HCT116 (cell line): ENCODE data around the gene MYH7. TPM values are rescaled to one million over a fixed set of nuclear protein-coding genes. Genes with fewer than 3 reads are reported as not detected.

Experiments used
- ATAC-seq: fragments of 200-7000 bp; cut with Tn5 transposase; 2 replicates; pipeline ENCODE4 v1.9.1; 2020; ENCODE audit warnings: mild to moderate bottlenecking, moderate library complexity
- BruUV-seq: library from RNA; stranded (reverse); fragments of 400-500 nt; replicated peaks from 2 replicates; lab custom pipeline; 2021; lab: Mats Ljungman, UMichigan
- CTCF ChIA-PET: fragments of 300-600 bp; sonication (Branson Sonifier 250); formaldehyde crosslinking; loops from one replicate; lab custom pipeline; 2021; ENCODE audit warnings: antibody characterized with exemption; lab: Charles Lee
- POLR2A ChIA-PET: fragments of 300-600, 350-600 bp; sonication (Branson Sonifier 250); formaldehyde crosslinking; loops from one replicate; lab custom pipeline; 2021; ENCODE audit warnings: antibody characterized with exemption; lab: Charles Lee
- RAD21 ChIA-PET, 2 experiments: fragments of 300-600 bp; sonication (Branson Sonifier 250); formaldehyde crosslinking; loops; one replicate each; lab custom pipeline; 2023; ENCODE audit warnings: low total read pairs in 2 of 2; ENCODE audit not compliant: uncharacterized antibody in 2 of 2, unreplicated experiment in 2 of 2, low non-redundant PET in 1 of 2; lab: Charles Lee
- DNase-seq: peaks from one replicate; pipeline ENCODE4 v3.0.0-alpha.2; 2010; ENCODE audit warnings: low read depth, low spot score
- H2AFZ ChIP-seq: fragments of 200-600 bp; shearing (Covaris generic), sonication (generic); 2 replicates; pipeline ENCODE4 v1.6.1; 2017; ENCODE audit warnings: low read depth, mixed run types, mixed read lengths, antibody characterized with exemption, low read length; ENCODE audit not compliant: poor library complexity, severe bottlenecking
- H3K27ac ChIP-seq: 2 replicates; pipeline ENCODE4 v1.5.1; 2012; ENCODE audit warnings: low read depth, low read length
- H3K27me3 ChIP-seq: fragments of 200-600 bp; sonication (generic); 2 replicates; pipeline ENCODE4 v1.6.1; 2016; ENCODE audit warnings: mixed run types, low read length, mixed read lengths; ENCODE audit not compliant: insufficient read depth
- H3K36me3 ChIP-seq, 2 experiments: fragments of 200-500 bp in 1 of 2; fragments of 200-600 bp in 1 of 2; sonication (Bioruptor generic) in 1 of 2; sonication (generic) in 1 of 2; 2 replicates each; pipeline versions ENCODE4 v1.5.1 to v1.6.1; 2014 to 2016; ENCODE audit warnings: low read length in 2 of 2, inconsistent platforms in 1 of 2, mixed read lengths in 1 of 2, mixed run types in 1 of 2; ENCODE audit not compliant: insufficient read depth in 2 of 2, control insufficient read depth in 1 of 2
- H3K4me1 ChIP-seq, 2 experiments: fragments of 200-600 bp in 1 of 2; sonication (generic) in 1 of 2; 2 replicates each; pipeline versions ENCODE4 v1.5.1 to v1.6.1; 2012 to 2017; ENCODE audit warnings: low read length in 2 of 2, inconsistent platforms in 1 of 2, mild to moderate bottlenecking in 1 of 2, mixed read lengths in 1 of 2, mixed run types in 1 of 2, moderate library complexity in 1 of 2; ENCODE audit not compliant: insufficient read depth in 2 of 2, control insufficient read depth in 1 of 2
- H3K4me2 ChIP-seq: fragments of 200-600 bp; sonication (generic); 2 replicates; pipeline ENCODE4 v1.6.1; 2017; ENCODE audit warnings: mixed run types, low read length, mixed read lengths
- H3K4me3 ChIP-seq, 2 experiments: fragments of 200-600 bp in 1 of 2; sonication (generic) in 1 of 2; replicated peaks in 1 of 2; 2 replicates each; pipeline ENCODE4 v1.5.1; 2011 to 2016; ENCODE audit warnings: low read length in 2 of 2, control low read depth in 1 of 2, low read depth in 1 of 2, mild to moderate bottlenecking in 1 of 2, mixed read lengths in 1 of 2, mixed run types in 1 of 2
- H3K79me2 ChIP-seq: fragments of 200-600 bp; sonication (generic); 2 replicates; pipeline ENCODE4 v1.6.1; 2017; ENCODE audit warnings: mild to moderate bottlenecking, mixed run types, low read length, moderate library complexity, mixed read lengths; ENCODE audit not compliant: insufficient read depth
- H3K9ac ChIP-seq: fragments of 200-600 bp; sonication (generic); 2 replicates; pipeline ENCODE4 v1.6.1; 2016; ENCODE audit warnings: low read length, mixed read lengths
- H3K9me2 ChIP-seq: fragments of 200-600 bp; sonication (generic), shearing (Covaris generic); 2 replicates; pipeline ENCODE4 v1.6.1; 2017; ENCODE audit warnings: mixed run types, mild to moderate bottlenecking, moderate library complexity; ENCODE audit not compliant: insufficient read depth
- H3K9me3 ChIP-seq, 2 experiments: fragments of 200-500 bp in 1 of 2; fragments of 200-600 bp in 1 of 2; sonication (Bioruptor generic) in 1 of 2; sonication (generic) in 1 of 2; 2 replicates each; pipeline ENCODE4 v1.6.1; 2014 to 2017; ENCODE audit warnings: low read length in 2 of 2, mixed read lengths in 2 of 2, inconsistent platforms in 1 of 2, low read depth in 1 of 2, mild to moderate bottlenecking in 1 of 2, mixed run types in 1 of 2, moderate library complexity in 1 of 2; ENCODE audit not compliant: control insufficient read depth in 1 of 2, insufficient read depth in 1 of 2
- H4K20me1 ChIP-seq: fragments of 200-600 bp; sonication (generic), shearing (Covaris generic); 2 replicates; pipeline ENCODE4 v1.6.1; 2017; ENCODE audit warnings: mixed run types, mild to moderate bottlenecking, moderate library complexity; ENCODE audit not compliant: insufficient read depth
- RAD21 ChIP-seq: IDR thresholded peaks from 2 replicates; pipeline ENCODE4 v1.6.1; 2012; ENCODE audit warnings: low read depth, mild to moderate bottlenecking
- SP1 ChIP-seq: IDR thresholded peaks from 2 replicates; pipeline ENCODE4 v1.6.1; 2012; ENCODE audit warnings: low read depth
- SRF ChIP-seq: IDR thresholded peaks from 2 replicates; pipeline ENCODE4 v1.6.1; 2012; ENCODE audit warnings: low read depth
- ZNF274 ChIP-seq: fragments of 200-500 bp; sonication (Bioruptor generic); IDR thresholded peaks from 2 replicates; pipeline ENCODE4 v1.6.1; 2014; ENCODE audit warnings: mild to moderate bottlenecking, low read depth, low read length, inconsistent platforms
- intact Hi-C: fragments of 100-400 bp; cut with micrococcal nuclease; formaldehyde crosslinking; loops from 2 replicates; pipeline ENCODE4 v1.10.0; 2022
- total RNA-seq: library from RNA; stranded (reverse); gene quantifications from one replicate; pipeline ENCODE4 v1.2.1, GENCODE V29; 2021; ENCODE audit not compliant: unreplicated experiment
- TF ChIP-seq, protein P1 (sequence below): IDR thresholded peaks from 2 replicates; pipeline ENCODE4 v1.6.1; 2012

MYH7 gene
- total RNA-seq, 1 experiment from 2014 or later = not detected

DNA sequence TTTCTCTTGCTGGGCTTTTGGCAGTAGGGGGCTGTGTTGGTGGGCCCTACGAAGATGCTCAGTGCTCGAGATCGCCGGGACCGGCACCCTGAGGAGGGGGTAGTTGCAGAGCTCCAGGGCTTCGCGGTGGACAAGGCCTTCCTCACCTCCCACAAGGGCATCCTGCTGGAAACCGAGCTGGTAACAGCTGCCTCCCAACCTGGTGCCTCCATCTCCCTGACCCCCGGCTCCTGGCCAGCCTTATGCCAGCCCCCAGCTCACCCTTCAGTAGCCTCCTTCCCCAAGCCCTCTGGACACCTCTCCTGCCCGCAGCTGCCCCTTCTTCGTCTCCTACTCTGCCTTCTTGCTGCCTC lies 58.3 kb downstream of the MYH7 start:
- no peaks in the 10 kb centered on the region for H4K20me1 ChIP-seq
- no peak overlapping the region for H3K4me3 ChIP-seq
- intact Hi-C loops = no loop called here
- H2AFZ ChIP-seq = no peak overlapping the region
- no peak overlapping the region for H3K4me2 ChIP-seq
- CTCF ChIA-PET = no interaction called here
- POLR2A ChIA-PET = no interaction called here
- H3K27me3 ChIP-seq = 0 out of 2 replicates have a peak, but pooled peaks cover 6% of the 10 kb centered on the region
- TF ChIP-seq SRF (no peak), SP1 (no peak), ZNF274 (no peak)
- TF ChIP-seq, protein P1, sequence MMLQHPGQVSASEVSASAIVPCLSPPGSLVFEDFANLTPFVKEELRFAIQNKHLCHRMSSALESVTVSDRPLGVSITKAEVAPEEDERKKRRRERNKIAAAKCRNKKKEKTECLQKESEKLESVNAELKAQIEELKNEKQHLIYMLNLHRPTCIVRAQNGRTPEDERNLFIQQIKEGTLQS = no peak
- TF ChIP-seq, all 23 proteins: peak for 0
- DNase-seq = no peak
- H3K9me2 ChIP-seq = no peaks in the 10 kb centered on the region
- BruUV-seq = no TSS peak
- H3K9ac ChIP-seq = no peak overlapping the region
- no peak for ATAC-seq
- RAD21 ChIA-PET = no interaction called here
- no peaks in the 10 kb centered on the region for H3K36me3 ChIP-seq
- H3K4me1 ChIP-seq = no peaks in the 10 kb centered on the region
- H3K79me2 ChIP-seq = no peaks in the 10 kb centered on the region
- H3K27ac ChIP-seq = no peak overlapping the region
- no peaks in the 10 kb centered on the region for H3K9me3 ChIP-seq

DNA sequence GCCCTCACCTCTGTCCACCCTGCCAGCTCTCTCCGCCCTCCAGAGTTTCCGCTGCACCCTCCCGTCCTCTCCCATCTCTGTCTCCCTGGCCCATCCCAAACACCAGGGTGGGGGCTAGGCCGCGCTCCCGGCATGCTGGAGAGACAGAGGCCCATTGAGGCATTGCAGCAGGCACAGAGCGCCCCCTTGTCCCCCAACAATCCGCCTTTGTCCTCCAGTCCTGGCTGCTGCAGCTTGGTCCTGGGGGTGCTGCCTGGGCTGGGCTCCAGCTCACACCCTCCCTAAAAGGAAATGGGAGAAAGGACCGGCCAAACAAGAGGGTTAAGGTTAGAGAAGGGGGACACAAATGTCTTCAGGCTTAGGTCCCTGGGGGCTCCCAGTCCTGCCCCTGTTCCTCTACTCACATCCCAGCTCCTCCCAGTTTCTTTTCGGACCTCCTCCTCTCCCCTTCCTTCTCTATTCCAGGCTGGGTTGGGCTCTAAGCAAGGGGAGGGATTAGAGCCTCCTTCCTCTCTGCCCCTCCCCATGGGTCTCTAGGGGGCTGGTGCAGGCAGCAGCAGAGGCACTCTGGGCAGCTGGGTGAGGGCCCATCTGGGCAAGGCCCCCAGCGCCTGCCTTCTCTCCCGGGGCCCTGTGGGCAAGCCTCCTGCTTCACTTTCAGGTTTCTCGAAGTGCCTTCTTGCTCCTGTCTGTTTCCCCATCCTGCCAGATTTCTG lies 58.8 kb downstream of the MYH7 start, which contains the start of gene CMTM5:
TSS of gene CMTM5 (plus strand) at position 565 of the 716 bp plus-strand sequence. CDS start 206 bp downstream, outside the sequence.
- ATAC-seq (no peak), DNase-seq (no peak)
- no TSS peak for BruUV-seq
- Histone ChIP-seq H4K20me1 (no peaks in the 10 kb centered on the region), H3K9me3 (no peaks in the 10 kb centered on the region), H3K9ac (no peak within 1 kb of the TSS), H3K27ac (no peak within 1 kb of the TSS), H3K4me1 (no peaks in the 10 kb centered on the region), H3K4me2 (no peak within 1 kb of the TSS), H3K4me3 (no peak within 1 kb of the TSS), H3K79me2 (no peaks in the 10 kb centered on the region), H3K9me2 (no peaks in the 10 kb centered on the region), H3K27me3 (0 out of 2 replicates have a peak, but pooled peaks cover 6% of the 10 kb centered on the region), H3K36me3 (no peaks in the 10 kb centered on the region), H2AFZ (no peak within 1 kb of the TSS)
- ChIA-PET CTCF (no interaction called here), RAD21 (interaction anchor here in 1 of 2 experiments (0.5 kb wide), 1 partner anchor 16 kb away, joined by 4 read pairs; no protein-coding TSS in a partner anchor), POLR2A (no interaction called here)
- TF ChIP-seq, protein P1 = no peak
- no peak for TF ChIP-seq RAD21
- intact Hi-C loops = no loop called here
